GM19438 (cell line): ENCODE measurements around the gene TXNRD1.

ENCODE experiments used
- ATAC-seq: cut with Tn5 transposase; IDR thresholded peaks from one replicate; pipeline ENCODE4 v1.9.1; 2021; ENCODE audit warnings: low read depth; ENCODE audit not compliant: unreplicated experiment

Gene TXNRD1

DNA sequence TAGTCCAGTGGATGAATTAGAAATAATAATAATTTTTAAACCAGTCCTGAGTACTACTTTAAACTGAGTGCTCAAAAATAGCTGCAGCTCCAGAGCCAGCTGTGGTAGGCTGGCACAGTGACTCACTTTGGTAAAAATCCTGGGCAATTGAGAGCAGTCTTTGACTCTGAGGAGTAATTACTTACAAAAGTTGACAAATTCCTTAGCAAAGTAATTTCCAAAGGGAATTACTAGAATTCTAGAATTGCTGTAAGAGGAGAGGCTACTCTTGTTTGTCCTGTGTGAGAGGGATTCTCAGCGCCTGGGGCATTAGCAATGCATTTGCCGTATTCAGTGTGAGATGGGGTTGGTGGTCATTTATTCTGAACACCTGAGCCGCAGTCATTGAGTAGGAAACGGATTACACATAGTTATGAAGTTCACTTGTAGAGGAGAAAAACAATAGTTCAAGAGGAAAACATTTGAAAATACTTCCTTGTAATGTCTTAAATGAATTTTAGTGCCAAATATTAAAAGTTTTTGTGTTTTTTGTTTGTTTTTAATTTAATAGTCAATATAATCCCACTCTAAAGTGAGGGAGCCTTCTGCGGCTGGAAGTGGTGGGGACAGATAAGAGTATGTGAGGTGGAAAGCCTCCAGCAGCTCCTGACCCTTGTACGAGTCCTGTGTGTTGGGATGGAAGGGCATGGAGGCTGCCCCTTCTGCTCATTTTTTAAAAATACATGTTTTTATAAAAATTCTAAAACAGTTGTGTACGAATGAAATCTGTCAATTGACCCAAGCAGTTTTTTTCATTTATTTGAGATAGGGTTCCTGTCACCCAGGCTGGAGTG is 129.9 kb downstream of the TXNRD1 start:
- no peak for ATAC-seq

DNA sequence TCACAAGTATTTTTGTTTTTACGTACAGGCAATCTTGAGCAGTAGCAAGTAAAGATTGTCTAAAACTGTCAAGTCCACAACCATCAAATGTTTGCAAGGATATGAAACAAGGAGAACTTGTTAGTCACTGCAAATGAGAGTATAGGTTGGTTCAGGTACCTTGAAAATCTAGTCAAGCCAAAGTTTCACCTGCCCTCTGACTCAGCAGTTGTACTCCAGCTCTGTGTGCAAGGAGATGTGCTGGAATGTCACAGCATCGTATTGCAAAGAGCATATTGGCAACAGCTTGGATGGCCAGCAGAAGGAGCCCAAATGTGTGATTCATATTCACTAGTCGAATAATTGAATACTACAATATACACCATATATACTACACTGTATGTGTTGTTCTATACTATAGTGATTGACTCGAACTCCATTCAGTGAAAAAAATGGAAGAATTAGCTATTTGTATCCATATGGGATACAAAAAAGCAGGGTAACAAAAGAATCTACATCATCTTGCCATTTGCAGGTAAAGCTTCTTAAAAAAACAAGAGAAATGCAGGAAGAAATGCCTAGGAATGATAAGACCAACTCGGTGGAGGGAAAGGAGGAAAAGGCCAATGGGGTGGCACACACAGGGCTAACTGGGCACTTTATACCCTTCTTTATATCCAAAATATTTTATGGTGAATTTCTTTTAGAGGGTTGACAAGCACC is 131.9 kb downstream of the TXNRD1 start:
- ATAC-seq = no peak

DNA sequence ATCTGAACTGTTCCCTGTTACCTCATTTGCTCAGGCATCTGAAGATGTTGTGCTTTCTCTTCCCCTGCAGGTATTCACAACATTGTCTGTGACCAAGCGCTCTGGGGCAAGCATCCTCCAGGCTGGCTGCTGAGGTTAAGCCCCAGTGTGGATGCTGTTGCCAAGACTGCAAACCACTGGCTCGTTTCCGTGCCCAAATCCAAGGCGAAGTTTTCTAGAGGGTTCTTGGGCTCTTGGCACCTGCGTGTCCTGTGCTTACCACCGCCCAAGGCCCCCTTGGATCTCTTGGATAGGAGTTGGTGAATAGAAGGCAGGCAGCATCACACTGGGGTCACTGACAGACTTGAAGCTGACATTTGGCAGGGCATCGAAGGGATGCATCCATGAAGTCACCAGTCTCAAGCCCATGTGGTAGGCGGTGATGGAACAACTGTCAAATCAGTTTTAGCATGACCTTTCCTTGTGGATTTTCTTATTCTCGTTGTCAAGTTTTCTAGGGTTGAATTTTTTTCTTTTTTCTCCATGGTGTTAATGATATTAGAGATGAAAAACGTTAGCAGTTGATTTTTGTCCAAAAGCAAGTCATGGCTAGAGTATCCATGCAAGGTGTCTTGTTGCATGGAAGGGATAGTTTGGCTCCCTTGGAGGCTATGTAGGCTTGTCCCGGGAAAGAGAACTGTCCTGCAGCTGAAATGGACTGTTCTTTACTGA is 132.9 kb downstream of the TXNRD1 start:
- ATAC-seq = no peak

DNA sequence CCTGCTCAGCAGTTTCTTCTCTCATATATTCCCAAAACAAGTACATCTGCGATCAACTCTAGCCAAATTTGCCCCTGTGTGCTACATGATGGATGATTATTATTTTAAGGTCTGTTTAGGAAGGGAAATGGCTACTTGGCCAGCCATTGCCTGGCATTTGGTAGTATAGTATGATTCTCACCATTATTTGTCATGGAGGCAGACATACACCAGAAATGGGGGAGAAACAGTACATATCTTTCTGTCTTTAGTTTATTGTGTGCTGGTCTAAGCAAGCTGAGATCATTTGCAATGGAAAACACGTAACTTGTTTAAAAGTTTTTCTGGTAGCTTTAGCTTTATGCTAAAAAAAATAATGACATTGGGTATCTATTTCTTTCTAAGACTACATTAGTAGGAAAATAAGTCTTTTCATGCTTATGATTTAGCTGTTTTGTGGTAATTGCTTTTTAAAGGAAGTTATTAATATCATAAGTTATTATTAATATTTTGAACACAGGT is 133.5 kb downstream of the TXNRD1 start:
- no peak for ATAC-seq

DNA sequence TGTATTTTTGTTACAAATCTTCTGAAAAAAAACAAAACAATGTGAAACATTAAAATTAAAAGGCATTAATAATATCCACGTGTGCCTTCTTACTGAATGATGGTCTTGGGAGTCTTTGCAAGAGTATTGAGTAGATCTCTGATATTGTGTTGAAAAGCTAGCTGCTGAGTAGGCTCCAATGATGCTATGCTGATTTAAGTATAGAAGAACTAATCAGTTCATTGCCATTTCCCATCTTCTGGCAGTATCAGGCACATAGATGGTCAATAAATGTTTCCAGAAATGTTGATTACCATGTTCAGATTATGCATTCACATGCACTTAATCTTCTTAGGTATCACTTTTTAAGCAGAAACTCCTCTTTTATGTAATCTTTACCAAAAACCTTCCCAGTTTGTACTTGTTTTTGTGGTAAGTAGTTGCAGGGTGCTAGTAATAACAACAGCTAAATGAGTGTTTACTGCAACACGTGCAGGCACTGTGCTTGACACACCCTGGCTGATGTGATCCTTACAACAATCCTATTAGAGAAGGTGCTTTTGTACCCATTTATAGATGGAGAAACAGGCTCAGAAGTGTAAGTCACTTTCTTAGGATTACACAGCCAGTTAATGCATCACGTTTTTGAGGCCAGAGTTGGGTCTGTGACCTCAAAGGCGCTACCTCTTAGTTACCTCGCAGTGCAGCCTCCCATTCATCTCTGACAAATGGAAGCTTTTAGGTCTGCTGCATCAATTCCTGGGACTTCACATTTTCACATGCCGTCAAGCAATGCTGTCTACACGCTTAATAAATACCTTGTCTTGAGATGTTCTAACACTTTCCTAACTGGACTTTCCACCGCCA is 134.9 kb downstream of the TXNRD1 start:
- ATAC-seq = no peak

DNA sequence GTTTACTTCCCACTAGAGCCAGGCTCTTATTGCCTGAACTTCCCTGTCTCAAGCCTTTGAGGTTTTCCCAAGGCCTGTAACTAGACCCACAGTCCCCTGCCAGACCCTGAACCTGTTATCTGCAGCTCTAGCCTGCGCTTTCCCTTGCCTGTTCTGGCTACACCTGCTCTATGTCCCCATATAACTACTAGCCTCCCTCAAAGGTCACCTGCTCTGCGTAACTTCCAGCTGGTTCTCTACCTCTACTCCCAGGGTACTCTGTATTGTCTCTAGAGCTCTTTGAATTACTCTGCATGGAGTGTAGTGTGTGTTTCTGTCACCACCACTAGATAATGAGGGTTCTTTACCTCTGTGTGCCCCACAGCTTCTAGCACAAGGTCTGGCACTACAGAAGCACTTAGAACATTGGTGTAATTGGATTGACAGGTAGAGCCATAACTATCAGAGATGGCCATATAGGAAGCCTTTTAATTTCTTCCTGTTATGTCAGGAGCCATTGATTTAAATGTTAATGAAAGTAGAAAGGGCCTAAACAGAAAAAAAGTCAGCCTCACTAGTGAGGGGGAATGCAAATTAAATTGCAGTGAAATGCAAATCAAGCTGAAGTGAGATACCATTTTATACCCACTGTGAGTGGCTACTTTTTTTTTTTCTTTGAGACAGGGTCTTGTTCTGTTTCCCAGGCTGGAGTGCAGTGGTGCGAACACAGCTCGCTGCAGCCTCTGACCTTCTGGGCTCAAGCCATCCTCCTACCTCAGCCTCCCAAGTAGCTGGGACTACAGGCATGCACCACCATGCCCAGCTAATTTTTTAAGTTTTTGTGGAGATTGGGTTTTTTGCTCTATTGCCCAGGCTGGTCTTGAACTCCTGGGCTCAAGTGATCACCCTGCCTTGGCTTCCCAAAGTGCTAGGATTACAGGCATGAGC is 135.7 kb downstream of the TXNRD1 start:
- ATAC-seq = no peak

DNA sequence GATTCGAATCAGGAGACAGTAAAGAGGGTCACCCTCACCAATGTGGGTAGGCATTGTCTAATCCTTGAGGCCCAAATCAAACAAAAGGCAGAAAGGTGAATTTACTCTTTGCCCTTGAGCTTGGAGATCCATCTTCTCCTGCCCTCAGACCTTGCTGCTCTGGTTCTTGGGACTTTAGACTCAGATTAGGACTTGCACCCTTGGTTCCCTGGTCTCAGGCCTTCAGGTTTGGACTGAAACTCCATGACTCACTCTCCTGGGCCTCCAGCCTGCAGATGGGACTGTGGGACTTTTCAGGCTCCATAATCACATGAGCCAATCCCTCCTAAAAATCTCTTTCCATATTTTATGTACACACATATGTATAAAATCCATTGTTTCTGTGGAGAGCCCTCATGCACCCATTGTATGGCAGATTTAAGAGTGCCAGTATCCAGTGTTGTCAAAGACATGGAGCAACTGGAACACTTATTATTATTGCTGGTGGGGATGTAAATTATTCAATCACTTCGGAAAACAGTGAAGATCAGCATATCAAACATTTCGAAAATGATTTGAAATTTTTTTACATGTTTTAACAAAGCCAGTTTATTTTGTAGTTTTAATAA is 136.6 kb downstream of the TXNRD1 start:
- ATAC-seq = no peak

DNA sequence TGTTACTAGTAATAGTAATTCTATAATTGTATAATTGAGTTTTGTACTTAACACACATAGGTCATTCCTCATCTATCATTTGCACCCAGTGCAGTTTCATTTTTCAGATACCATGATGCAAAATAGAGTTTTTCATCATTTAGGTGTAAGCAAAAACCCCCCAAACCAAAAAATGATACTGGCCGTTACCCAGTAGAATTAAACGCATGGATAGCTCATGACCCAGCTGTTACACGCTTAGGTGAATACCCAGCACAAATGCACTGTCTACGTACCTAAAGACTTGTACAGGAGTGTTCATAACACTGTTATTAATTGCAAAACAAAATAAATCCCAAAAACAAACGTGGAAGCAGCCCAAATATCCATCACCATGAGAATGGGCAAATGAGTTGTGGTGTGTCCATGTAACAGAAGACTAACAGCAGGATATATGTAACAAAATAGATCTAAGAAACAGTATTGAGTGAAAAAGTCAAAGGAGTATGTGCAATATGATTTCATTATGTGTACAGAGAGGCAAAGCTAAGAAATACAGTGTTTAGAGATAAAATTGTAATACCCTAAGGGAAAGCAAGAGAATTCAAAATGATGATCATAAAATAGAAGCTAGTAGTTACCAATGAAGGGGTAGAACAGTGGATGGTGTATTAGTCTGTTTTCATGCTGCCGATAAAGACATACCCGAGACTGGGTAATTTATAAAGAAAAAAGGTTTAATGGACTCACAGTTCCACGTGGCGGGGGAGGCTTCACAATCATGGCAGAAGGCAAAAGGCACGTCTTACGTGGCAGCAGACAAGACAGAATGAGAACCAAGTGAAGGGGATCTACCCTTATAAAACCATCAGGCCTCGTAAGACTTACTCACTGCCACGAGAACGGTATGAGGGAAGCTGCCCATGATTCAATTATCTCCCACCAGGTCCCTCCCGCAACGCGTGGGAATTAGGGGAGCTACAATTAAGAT is 137.7 kb downstream of the TXNRD1 start:
- ATAC-seq = no peak

DNA sequence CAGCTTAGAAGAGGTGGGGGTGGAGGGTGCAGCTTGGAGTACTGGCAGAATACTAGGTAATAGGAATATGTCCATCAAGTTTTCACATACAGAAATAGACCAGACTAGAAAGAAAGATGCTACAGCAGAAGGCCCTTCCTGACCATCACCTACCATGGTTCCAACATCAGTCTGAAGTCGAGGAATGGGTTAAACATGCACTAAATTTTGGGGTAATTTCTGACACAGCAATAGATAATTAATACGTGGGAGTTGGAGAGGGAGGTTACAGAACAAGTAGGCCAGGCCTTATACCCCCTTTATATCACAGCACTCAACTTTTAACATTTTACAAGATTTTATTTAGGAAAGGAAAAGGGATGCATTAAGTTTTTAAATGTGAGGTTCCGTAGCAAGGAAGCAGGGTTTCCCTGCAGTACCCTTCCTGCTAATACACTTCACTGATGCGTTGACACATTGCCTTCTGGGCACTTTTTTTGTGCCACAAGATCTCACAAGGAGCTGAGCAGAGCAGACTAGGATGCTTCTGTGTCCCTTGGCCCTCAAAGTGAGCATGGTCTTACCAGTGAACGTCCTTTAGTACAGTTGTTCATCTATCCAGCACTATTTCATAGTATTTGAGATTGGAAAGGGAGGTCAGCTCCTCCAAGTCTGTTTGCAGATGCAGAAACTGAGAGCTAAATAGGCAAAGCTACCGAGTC is 138.7 kb downstream of the TXNRD1 start:
- ATAC-seq = no peak

DNA sequence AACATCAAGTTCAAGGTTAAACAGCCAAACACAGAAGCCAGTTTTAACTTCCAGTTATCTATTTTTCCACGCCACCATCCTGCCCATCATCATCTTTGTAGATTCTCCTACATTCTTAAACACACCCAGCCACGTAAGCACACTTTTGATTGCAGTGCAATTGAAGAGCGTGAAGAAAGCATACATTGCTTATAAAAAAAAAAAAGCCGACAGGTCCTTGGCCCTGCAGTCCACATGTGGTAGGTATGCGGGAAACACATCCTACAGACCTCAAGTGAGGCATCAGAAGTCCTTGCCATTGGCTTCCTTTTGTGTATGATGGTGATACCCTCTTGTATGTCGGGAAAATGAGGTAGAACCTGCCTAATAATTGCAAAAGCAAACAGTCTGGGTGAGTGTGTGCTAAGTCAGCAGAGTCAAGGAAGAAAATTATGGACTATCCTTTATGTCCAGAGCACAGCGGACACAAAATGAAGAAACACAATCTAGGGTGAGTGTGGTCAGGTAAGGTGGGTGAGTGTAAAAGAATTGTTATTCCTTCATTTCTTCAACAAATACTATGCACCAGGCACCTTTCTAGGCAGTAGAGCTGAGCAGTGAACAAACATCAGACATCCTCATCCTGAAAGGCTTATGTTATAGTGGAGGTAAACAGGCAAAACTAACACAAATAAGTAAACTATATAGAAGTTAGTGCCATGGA is 139.4 kb downstream of the TXNRD1 start:
- ATAC-seq = no peak

DNA sequence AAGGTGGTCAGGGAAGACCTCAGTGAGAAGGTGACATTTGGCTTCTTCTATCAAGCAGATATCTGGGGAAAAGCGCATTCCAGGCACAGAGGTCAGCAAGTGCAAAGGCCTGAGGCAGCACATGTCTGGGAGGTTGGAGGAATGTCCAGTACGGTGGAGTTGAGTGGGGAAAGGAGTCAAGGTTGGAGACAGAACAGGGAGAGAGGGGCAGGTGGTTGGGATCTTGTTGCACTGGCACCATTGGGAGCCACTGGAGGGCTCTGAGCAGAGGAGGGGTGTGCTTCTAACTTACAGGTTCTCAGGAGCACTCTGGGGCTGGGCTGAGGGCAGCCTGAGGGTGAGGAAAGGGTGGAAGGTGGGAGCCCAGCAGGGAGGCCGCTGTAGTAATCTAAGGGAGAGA is 140.1 kb downstream of the TXNRD1 start:
- ATAC-seq = no peak

DNA sequence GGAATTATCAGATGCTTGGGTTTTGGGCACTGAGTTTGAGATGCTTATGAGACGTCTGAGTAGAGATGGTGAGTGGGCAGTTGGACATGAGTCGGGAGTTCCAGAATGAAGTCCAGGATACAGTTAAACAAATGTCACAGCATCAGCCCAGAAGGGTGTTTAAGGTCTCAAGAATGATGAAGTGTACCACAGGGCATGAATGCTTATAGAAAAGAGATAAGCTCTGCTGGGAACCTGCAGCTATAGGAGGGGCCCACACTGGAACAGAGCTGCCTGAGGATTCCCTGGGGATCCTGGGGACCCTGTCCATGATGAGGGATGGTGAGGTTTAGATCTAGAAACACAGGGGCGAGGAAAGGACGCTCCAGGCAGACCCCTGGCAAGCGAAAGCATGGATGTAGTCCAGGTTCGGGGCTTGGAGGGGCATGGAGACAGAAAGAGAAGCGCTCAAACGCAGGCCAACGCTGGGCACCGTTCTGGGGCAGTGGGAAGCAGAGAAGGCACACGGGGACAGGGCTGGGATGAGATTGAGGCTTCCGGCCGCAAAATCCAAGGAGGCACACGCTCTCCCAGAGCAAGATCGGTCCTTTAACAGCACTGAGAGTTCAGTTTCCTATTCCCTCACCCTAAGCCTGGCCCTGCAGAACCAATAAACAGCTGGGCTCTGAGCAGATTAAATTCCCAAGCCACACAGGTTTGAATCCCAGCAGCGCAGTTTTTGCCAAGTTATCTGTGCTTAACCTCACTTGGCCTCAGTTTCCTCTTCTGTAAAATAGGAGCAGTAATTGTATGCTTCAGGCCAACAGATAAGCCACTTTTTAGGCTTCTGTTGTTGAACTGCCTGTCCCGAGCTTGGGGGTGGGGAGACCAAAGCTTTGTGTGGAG is 140.9 kb downstream of the TXNRD1 start:
- ATAC-seq = no peak

DNA sequence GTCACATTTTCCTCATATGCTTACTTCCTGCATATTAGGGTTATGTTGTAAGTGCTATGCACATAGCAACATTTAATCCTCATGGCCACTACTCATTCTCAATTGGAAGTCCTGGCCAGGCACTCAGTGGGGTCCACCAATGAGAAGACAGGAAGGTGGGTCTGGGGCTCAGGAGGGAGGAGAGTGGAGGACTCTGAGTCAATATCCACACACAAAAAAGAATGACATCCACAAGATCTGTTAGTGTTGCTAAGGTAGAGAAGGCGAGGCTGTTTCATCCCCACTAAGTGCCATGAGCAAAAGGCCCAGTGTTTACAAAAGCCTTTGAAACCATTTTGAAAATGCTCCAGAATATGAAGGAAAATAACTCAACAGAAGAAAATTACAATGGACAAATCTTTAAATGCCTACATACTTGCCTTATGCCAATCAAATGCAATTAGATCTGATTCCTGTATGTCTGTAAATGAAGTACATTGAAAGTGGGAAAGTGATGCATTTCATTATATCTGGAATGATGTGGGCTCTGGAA is 141.9 kb downstream of the TXNRD1 start:
- no peak for ATAC-seq

DNA sequence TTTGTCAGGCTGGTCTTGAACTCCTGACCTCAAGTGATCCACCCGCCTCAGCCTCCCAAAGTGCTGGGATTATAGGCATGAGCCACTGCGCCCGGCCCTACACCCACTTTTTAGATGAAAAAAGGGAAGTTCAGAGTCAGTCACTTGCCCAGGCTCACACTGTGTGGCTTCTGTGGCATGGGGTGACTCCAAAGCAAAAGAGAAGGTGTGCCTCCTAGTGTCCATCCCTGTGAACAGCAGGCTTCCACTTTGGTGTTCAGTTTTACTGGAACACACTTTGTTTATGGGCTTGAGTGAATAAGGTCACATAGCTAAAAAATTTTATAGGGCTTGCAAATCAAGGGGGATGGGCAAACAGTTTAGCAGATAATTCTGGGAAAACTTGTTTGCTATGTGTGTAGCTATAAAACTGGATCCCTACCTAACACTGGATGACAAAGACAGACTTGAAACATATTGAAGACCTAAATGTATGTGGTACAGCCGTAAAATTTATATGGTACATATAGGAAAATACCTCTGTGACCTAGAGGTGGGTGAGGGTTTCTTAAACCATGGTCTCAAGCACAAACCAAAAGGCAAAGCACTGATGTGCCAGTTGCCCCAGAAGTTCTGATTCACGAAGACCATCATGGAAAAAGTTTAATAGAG is 142.9 kb downstream of the TXNRD1 start:
- ATAC-seq = peak; percentile 66

DNA sequence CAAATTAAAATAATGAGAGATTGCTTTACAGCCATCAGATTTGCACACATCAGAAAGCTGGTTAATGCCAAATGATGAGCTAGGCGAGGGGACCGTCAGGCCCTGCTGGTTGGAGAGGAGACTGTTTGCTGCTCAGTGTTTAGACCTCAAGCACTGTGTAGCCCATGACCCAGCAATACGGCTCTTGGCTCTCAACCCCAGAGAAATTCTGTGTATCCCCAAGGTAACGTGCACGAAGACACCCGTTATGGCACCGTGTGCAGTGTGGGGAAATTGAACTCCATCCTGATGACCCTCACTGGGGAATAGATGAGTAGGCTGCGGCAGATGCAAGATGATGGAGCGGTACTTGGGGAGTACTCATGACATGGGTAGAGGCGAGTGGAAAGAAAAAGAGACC is 143.6 kb downstream of the TXNRD1 start:
- no peak for ATAC-seq
